GM21515 (cell line): Measurements from ENCODE around the gene SH3RF3.

Experiments
- ATAC-seq: cut with Tn5 transposase; IDR thresholded peaks from one replicate; pipeline ENCODE4 v1.9.1; 2021; ENCODE audit not compliant: unreplicated experiment

Gene SH3RF3

DNA sequence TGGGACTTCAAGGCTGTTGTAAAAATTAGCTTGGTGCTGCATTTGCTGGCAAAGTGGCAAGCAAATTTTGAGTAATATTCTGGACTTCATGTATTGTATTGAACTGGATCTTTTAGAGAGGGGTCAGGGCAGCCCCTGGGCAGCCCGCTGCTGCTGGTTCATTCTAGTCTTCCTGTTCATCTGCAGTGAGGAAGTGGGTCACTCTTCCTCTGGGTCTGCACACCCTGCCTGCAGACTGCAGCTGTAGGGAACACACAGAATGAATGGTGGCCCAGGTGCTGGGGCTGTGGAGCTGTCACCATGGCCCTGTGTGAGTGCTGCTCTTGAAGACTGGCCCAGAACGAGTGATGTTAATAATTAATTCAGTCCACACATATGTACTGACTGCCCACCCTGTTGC, 9.4 kb downstream of the SH3RF3 start:
- no peak for ATAC-seq

DNA sequence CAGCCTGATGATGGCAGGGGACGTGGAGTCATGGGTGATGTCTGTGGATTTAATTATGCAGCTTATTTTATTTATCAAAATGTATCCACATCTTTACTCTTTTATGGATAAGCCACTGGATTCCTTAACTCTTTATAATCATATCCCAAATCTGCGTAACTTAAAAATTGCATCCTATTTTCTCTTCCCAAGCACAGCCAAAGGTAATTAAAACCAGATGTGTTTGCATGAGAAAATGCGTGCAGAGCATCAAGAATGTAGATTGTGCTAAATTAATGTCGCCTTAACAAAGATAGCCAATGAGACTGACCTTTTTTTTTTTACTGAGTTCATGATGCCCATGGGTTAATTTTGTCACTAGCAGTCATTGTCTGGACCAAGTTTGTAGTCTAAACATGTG, 10.0 kb downstream of the SH3RF3 start:
- ATAC-seq, result no peak

DNA sequence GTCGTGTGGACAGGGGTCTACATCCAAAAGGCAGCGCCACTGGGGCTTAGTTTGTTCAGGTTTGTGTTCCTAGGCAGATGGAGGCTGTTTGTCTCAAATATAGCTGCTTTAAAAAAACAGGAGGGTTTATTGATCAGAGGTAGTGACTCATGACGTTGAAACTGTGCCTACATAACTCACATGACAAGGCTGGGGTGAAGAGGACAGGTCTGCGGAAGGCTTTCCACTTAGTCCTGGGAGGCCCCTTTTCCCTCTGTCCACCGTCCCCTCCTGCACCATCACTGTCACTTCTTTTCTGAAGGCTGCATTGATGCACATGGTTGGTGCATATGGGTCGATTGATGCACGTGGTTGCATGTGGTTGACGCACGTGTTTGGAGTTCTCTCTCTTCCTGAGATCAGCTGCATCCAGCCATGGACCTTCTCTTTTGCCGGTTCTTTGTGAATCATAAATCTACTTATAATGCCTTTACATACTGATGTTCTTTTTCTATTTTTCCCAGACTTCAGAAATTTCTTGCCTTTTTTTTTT, 10.9 kb downstream of the SH3RF3 start:
- ATAC-seq, result no peak

DNA sequence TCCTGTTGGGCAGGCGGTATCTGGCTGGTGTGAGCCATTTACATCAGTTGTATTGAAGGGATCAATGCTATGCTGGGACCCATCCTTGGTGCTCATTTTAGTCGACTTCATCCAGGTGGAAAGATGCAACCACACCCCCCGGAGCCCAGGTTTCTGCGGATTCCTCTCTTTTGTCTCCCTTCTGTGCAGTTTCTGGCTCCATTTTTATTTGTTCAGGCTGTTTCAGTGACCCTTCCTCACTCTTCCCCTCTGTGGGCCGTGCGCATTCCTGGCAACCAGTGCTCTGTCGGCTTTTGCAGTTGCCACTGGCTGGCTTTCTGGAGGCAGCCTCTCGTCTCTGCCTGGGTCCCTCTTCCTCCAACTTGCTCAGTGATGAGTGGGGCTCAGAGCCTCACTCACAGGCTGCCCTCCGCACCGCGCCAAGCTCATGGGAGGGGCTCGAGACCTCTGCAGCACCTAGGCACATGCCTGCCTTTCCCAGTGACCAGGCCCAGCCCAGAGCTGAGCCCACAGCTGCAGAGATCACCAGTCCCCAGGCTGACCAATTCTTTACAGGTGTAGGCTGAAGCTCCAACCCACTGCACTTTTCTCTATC, 12.1 kb downstream of the SH3RF3 start:
- ATAC-seq, result no peak

DNA sequence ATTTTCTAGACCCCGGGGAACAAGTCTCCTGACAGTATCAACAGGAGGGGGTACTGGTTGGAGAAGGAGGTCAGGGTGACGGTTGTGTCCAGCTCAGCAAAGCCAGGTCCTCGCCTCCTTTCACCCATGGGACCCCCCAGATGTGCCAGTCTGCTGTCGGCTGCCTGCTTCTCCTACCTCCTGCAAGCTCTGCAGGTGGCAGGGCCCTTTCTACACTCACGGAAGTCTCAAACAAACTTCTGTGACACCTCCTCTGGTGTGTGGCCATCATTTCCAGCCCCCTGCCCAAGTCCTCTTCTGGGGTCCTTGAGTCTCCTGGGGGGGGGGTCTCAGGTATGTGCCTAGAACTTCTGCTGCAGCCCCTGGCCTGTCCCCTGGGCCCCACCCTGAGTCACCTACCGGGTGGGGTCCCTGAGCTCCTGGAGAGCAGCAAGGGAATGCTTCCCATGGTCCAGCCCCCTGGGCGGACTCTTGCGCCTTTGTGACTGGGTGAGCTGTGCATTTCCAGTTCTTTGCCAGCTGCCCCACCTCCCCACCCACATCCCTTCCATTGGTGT, 12.8 kb downstream of the SH3RF3 start:
- no peak for ATAC-seq

DNA sequence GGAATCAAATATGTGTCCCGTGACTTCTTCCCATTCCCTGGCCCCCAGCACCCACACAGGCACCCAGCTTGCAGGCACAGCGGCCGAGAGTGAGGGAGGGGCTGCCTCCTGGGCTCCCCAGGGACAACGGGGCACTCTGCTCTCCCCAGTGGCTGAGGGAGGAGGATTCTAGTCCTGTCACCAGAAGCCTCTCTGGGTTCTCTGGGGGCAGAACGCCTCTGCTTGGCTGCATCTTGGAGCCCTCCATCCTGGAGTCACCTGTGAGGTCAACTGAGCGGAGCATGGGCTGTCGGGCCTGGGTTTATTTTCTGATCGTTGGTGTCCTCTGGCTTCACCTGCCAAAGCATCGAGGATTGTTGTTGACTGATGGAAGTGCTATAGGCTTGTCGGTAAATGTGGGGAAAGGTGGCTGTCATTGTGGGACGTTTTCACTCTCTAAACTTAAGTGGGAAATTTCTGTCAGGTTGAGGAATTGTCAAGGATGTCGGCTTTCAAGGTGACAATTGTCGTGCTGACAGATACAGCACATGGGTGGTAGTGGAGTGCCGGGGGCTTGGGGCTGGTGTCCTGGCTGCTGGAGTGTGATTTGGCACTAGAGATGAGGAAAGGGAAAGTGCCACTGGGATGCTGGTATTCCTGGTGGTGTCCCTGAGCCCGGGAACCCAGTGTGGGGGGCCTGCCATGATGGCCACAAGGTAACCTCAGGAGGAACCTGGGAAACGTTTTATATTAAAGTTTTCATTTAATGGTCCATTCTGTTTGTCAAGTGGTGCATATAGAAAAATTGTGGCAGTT, 13.6 kb downstream of the SH3RF3 start:
- no peak for ATAC-seq

DNA sequence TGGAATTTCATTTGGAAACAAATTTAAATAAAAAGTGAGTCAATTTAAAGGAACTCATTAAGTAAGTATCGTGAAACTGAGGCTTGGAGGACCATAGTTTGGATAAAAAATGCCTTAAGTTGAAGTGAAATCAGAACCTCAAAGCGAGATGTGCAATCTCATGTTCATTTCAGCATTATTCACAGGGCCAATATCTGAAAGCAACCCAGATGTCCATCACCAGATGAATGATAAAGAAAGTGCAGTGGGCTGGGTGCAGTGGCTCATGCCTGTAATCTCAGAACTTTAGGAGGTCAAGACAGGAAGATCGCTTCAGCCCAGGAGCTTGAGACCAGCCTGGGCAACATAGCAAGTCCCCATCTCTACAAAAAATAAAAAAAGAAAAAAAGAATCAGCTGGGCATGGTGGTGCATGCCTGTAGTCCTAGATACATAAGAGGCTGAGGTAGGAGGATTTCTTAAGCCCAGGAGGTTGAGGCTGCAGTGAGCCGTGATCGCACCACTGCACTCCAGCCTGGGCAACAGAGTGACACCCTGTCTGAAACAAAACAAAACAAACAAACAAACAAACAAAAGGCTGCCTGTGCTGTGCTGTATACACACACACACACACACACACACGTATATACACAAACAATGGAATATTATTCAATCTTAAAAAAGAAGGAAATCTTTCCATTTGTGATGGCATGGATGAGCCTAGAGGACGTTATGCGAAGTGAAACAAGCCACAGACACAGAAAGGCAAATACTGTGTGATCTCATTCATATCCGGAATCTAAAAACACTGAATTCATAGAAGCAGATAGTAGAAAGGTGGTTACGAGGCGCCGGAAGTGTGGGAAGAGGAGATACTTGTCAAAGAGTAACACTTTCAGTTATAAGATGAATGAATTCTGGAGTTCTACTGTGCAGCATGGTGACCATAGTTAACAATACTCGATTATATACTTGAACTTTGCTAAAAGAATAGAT, 14.5 kb downstream of the SH3RF3 start:
- ATAC-seq, result peak; percentile 92

DNA sequence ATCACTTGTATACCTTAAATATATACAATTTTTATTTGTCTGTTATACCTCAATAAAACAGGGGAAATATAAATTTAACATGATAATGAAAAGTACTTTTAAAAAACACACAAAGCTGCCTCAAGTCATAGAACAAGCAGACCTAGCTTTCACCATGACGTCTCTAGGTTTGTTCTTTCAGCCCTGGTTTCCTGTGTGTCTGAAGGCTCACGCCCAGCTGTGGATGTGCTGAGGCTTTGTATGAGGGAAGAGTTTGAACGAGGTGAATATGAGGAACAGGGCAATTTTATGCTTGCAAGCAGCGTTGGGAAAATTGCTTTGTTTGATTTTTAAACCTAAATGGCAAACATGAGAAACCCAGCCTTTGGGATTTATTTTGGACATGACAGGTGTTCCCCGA, 15.3 kb downstream of the SH3RF3 start:
- no peak for ATAC-seq

DNA sequence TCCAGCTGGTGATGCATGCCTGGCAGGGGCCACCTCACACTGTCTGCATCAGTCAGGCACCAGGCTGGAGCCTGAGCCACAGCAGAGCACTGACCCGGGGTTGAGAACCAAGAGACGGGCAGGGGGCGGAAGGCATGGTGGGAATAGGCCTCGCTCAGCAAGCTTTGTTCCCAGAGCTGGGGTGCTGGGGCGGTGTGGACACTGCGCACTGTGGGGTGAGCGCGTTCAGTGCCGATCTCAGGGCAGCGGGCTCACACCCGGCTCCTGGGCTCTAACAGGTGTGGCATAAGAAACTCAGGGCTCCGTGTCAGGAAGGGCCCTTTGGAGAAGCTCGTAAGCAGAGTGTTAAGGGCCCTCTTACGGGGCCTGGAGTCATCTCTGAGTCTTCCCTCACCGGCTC, 15.7 kb downstream of the SH3RF3 start:
- no peak for ATAC-seq

DNA sequence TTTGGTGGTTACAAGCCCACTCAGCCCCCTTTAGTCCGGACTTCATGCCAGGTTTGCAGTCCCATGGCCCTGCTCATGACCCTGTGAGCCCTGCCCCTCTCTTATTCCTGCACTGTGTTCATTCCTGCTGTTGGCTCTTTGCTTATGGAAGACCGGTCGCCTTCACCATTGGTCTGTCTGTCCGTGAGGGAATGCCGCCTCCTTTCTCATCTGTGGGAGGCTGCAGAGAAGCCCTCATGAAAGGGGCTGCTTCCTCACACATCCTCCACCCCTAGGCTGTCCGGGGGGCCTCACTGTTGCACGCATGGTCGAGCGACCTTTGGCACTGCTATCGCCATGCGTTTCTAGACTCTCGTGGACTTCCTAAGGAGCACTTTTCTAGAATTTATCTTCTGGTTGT, 16.3 kb downstream of the SH3RF3 start:
- no peak for ATAC-seq

DNA sequence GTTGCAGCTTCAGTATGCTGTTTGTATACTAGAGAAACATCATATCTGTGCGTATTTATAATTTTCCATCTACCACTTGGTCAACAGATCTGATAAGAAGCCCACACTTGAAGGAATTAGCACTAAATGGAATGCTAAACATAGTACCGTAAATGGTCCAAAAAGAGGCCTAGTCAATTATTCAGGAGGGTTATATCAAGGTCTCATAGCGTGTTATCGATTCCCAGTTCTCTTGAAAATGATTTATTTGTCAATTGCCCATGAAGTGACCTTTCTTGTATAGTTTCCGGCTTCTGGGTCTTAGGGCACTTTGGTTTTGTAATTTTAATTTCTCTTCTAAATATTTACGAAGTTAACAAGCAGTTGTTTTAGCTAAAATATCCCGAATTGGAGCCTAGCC, 18.4 kb downstream of the SH3RF3 start:
- no peak for ATAC-seq

DNA sequence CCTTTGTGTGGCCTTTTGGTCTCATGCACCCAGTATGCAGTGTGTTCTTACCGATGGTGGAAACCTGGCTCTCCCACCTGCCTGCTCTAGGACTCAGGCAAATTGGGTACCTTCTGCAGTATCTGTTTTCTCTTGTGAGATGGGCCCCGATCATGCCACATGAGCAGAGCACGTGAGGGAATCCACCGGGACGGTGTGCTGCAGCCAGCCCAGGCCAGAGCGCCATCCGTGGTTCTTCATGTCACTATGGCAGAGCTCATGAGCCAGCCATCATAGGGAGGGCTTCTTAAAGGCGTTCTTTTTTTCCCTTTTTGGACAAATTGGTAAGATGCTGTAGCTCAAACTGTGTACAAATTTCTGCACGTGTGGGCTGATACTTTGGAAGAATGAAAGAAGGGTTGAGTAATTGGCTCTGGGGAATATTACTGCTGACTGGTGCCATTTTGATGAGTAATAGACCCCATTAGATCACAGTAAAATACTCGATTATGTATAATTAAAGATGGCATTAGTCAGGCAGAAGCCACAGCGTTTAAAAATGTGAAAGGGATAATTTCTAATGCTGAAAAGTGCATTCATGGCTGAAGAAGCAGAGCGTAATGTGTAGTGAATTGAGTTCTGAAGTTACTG, 19.2 kb downstream of the SH3RF3 start:
- no peak for ATAC-seq

DNA sequence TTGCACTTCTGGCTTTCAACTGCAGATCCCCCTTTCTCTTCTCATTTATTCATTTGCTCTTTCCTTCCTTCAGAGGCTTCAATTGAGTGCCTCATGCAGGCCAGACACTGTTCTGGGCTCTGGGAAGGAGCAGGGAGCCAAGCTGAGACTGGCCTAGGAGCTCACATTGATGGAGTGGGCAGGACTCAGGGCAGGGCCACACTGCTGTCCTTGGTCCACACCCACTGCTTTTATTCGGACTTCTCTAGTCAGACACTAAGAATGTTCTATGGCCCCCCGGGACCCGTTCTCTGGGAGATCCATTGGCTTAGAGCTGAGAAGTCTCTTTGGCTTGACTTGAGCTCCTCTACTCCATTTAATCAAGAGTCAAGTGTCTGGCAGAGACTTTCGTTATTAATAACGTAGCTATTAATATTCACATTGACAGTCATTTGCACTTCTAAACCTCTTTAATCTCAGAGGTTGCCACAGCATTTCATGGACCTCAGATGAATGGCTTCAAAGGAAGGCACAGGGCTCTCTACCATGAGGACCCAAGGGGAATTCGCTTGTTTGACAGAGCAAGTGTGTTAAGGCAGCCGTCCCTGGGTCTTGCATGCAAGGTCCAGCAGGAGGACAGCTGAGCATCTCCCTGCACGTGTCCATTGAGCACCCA, 20.1 kb downstream of the SH3RF3 start:
- no peak for ATAC-seq

DNA sequence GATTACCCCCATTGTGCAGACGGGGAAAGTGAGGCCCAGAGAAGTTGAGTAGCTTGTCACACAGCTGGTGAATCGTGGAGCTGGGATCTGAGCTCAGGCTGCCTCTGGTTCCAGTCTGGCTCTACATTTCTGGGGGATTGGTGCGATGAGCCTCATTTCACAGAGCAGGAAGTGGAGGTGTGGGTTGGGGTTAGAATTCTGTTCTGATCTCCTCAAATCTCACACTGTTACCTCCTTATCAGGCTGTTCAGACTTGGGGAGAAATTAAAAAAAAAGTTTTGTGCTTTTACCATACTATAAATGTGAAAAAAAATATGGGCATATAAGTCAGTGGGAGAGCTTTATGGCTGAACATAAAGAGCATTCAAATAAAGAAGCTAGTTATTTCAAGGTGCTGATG, 21.6 kb downstream of the SH3RF3 start:
- ATAC-seq, result no peak

DNA sequence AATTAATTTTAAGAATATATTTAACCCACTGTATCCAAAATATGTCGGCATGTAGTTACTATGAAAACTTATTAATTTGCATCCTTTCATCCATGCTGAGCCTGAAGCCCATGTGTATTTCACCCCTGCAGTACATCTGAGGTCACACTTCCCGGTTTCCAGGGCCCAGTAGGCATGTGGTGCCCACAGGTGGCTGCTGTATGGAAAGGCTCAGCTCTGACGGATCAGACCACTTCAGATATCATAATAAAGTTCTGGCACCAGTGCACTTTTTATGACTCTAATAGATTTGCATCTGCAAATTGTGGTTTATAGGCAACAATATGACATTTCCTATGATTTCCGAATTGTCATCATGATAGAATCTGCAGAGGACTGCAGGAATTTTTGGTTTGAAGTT, 22.5 kb downstream of the SH3RF3 start:
- ATAC-seq, result no peak

DNA sequence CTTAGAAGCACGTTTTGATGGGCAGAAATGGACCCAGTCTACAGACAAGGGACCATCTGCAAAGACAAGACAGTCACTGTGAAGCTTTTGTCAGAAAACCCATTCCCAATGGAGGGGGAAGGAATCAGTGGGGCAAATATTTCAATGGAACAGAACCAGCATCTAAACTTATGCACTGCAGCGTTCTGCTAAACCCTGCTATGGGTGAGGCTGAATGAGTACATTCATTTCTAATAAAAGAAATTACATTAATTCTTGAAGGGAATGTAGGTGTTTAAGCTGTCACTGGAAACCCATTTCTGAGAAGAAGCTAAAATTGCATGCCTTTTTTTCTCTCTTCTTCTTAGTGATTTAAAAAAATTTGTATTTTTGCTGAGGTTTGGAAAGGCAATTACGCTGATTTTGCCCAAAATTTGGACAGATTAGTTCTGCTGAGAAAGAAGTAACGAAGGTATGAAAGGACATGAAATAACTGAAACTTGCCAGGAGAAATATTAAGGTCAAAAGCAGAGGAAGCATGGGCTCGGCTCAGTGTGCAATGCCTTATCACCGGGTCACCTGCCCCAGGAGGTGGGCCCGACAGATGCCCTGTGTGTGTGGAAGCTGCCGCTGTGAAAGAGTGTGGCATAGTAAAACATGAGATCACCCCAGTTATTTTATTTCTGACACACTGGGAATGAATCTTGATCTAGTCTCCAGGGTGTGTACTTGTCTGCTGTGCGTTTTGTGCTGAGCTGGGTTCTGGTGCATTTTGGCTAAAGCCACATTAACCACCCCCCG, 24.2 kb downstream of the SH3RF3 start:
- no peak for ATAC-seq

DNA sequence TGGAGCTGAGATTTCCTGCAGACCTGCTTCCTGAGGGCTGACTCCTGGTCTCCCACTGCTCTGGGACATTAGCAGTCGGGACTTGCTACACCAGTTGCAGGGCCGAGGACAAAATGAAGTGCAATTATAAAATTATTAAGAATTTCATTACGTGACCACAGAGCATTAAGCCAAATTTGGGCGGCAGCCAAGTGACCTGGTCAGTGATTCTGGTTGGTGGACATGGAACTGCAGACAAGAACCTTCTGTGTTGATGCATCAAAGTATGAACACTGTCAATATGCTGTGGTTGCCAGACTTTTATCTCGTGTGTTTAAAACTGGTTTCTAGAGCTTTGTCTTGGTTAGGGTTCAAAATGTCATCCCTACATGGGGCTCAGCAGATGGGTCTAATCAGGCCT, 24.8 kb downstream of the SH3RF3 start:
- ATAC-seq, result no peak

DNA sequence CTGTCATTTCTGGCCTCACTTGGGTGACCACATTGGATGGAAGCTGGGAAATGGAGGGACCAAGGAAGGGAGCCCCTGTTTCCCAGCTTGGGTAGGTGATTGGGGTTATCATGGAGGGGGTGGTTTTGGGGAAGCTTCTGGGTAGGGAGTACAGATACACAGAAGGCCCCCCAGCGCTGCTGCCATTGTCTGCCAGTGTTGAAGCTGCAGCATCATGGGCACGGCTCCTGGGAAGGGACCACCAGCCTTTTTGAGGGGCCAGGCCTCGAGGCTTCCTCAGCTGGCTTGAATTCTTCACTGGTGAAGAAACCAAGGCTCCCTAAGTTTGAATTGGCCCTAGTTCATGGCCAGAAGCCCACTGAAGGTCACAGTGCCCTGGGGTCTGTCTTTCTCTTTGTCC, 25.2 kb downstream of the SH3RF3 start:
- no peak for ATAC-seq
